AG08395 (cell line): ENCODE data around the gene MOV10.
A peak's percentile ranks its signal among the peaks of the same experiment; 100 is the strongest.

ENCODE experiments used
- DNase-seq: peaks from one replicate; pipeline ENCODE4 v3.0.0; 2012; ENCODE audit warnings: mixed read lengths, low spot score

Gene MOV10

DNA sequence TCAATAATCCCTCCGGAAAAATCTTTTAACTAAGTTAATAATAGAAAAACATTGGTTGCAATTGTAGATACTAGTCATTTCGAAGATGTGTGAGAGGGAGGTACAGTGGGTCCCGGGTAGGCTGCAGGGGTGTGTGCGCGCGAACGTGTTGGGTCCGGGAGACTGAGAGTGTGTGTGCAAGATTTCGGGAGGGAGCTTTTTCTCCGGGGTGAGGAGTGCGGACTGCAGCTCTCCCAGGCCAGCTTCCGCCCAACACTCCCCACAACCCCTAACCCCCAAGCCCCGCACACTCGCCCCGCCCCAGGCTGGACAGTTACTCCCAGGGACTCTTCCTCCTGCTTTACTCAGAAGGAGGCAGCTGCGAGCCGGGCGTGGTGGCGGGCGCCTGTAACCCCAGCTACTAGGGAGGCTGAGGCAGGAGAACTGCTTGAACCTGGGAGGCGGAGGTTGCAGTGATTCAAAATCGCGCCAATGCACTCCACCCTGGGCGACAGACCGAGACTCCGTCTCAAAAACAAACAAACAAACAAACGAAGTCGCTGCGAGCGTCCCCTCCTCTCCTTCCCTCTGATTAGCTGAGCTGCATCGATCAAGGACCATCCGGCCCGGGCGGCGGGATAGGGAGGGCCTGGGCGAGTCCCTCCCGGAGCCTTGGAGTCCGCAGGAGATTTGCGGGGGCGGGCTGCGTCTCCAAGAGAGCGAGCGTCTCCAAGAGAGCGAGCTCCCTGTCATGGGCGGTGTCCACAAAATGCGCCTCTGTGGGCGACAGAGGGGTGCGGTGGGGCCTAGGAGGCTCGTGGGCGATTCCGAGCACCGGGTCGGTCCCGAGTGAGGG is 68.9 kb downstream of the MOV10 start:
- DNase-seq, result no peak

DNA sequence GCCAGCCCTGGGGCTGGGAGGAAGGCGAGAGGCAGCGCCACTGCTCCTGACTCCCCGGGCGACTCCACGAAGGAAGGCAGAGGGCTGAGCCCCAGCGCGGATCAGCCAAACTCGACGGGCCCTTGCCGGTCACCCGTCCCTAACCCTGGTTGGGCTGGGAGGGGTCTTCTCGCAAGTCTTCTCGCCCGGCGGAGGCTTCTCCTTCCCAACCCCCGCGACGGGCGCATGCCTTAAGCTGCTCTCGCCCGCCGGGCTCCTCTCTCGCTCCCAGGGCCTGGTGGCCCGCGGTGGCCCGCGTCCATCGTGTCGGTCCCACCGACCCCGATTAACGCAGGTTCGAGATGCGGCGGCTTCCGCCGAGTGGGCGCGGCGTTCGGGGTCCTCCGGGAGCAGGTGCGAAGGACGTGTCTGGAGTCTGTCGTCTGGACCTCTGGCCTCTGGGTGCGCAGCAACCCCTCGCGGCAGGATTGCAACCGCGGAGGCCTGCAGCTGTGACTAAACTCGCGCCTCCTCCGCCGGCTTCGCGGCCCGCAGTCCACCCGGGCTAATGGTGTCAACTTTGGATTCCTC is 69.6 kb downstream of the MOV10 start:
- DNase-seq, result peak; percentile 78

DNA sequence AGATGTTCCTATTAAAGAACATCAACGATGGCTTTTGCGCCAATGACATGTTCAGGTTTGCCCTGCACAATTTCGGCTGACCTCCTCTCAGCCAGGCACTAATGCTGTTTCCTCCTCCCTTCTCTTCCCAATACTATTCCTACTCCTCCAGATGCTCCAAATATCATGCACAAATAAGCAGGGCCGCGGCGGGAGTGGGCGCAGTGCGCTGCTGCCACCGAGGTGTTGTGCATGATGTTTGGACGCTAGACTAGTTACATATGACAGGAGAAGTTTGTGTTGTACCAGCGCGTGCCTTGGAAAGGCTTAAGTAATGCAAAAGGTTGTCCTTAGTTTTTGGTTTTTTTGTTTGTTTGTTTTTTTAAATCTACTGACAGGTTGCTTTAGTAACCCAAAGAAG is 73.9 kb downstream of the MOV10 start:
- DNase-seq, result no peak
